WERI-Rb-1 (cell line): ENCODE data around the gene SCART1.

Experiments used
- DNase-seq: peaks from one replicate; pipeline ENCODE4 v3.0.0-alpha.2; 2020
- H3K27ac ChIP-seq: fragments of 250-450 bp; sonication (Bioruptor Pico); 2 replicates; pipeline ENCODE4 v1.5.1; 2020; ENCODE audit warnings: mild to moderate bottlenecking, moderate library complexity
- H3K27me3 ChIP-seq: fragments of 250-450 bp; sonication (Bioruptor Pico); 2 replicates; pipeline ENCODE4 v1.5.1; 2021; ENCODE audit warnings: mild to moderate bottlenecking, low read depth, moderate library complexity; ENCODE audit not compliant: insufficient read depth, severe bottlenecking
- H3K36me3 ChIP-seq: fragments of 250-450 bp; sonication (Bioruptor Pico); 2 replicates; pipeline ENCODE4 v1.5.1; 2020; ENCODE audit warnings: mild to moderate bottlenecking, moderate library complexity
- H3K4me3 ChIP-seq: 2 replicates; pipeline ENCODE4 v1.5.1; 2011; ENCODE audit warnings: low read depth, mild to moderate bottlenecking, control low read depth, low read length
- H3K9me3 ChIP-seq: fragments of 250-450 bp; sonication (Bioruptor Pico); 2 replicates; pipeline ENCODE4 v1.5.1; 2021; ENCODE audit warnings: mild to moderate bottlenecking, moderate library complexity; ENCODE audit not compliant: severe bottlenecking
- CTCF ChIP-seq: IDR thresholded peaks from 2 replicates; pipeline ENCODE4 v1.5.1; 2011; ENCODE audit warnings: low read depth, mild to moderate bottlenecking, control low read depth, inconsistent platforms, low read length

Gene SCART1

GRCh38 chr10:133456041-133456951 is 2.6 kb downstream of the SCART1 start:
- Histone ChIP-seq H3K27me3 (no peaks in the 10 kb centered on the region), H3K9me3 (no peaks in the 10 kb centered on the region), H3K27ac (no peak overlapping the region), H3K4me3 (no peak overlapping the region), H3K36me3 (no peaks in the 10 kb centered on the region)
- TF ChIP-seq CTCF, result no peak
- DNase-seq, result no peak

GRCh38 chr10:133457100-133457841 is 3.5 kb downstream of the SCART1 start:
- Histone ChIP-seq H3K4me3 (no peak overlapping the region), H3K27me3 (no peaks in the 10 kb centered on the region), H3K9me3 (no peaks in the 10 kb centered on the region), H3K36me3 (no peaks in the 10 kb centered on the region), H3K27ac (no peak overlapping the region)
- no peak for DNase-seq
- TF ChIP-seq CTCF, result no peak

DNA sequence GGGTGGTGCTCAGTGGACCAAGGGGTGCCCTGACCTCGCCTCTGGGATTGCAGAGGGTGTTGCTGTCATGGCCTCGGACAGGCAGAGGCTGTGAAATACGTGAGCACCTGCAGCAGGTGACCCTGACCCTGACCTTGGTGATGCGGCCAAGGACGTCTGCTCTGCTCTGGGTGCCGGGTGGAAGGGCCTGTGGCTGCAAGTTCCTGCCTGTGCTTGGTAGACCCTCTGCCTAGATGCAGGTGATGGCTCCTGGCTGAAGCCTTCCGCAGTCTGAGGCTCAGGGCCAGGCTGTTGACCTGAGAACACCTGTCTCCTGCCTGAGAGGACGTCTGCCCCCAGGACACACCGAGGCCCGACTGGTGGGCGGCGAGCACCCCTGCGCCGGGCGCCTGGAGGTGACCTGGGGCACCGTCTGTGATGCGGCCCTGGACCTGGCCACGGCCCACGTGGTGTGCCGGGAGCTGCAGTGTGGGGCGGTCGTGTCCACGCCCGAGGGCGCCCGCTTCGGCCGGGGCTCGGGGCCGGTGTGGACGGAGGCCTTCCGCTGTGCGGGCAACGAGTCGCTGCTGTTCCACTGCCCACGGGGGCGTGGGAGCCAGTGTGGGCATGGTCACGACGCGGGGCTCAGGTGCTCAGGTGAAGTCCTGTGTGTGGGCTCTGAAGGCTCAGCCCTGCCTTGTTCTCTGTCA is 4.4 kb downstream of the SCART1 start:
- H3K9me3 ChIP-seq, result no peaks in the 10 kb centered on the region

GRCh38 chr10:133458710-133459453 is 5.1 kb downstream of the SCART1 start:
- no peak overlapping the region for H3K4me3 ChIP-seq
- no peak for DNase-seq
- no peaks in the 10 kb centered on the region for H3K27me3 ChIP-seq
- no peaks in the 10 kb centered on the region for H3K9me3 ChIP-seq
- H3K27ac ChIP-seq, result no peak overlapping the region
- no peaks in the 10 kb centered on the region for H3K36me3 ChIP-seq
- TF ChIP-seq CTCF, result no peak

More for the DNA sequence above, 4.4 kb downstream of the SCART1 start:
- no peak for DNase-seq
- TF ChIP-seq CTCF, result no peak
- Histone ChIP-seq H3K36me3 (no peaks in the 10 kb centered on the region), H3K4me3 (no peak overlapping the region), H3K27me3 (no peaks in the 10 kb centered on the region), H3K27ac (no peak overlapping the region)

- Histone ChIP-seq H3K27me3 (no peaks in the 10 kb centered on the region), H3K27ac (no peak overlapping the region), H3K9me3 (no peaks in the 10 kb centered on the region), H3K36me3 (no peaks in the 10 kb centered on the region), H3K4me3 (no peak overlapping the region)
- no peak for TF ChIP-seq CTCF
- no peak for DNase-seq
Observed at GRCh38 chr10:133459454-133460207, 5.9 kb downstream of the SCART1 start.
